Uterus (tissue), 4 donors: ENCODE results near the gene ANKRD13B. TPM values are rescaled to one million over a fixed set of nuclear protein-coding genes. Genes with fewer than 3 reads are reported as not detected.
A peak's percentile ranks its signal among the peaks of the same experiment; 100 is the strongest.

Source experiments
- DNase-seq, 2 donors: peaks; one replicate each; pipeline ENCODE4 v3.0.0-alpha.2; 2019 to 2020
- H3K27ac ChIP-seq, 2 donors: fragments of 200-600 bp; sonication (generic); 1 replicate in 1 of 2; 2 replicates in 1 of 2; pipeline ENCODE4 v1.5.1; 2016 to 2018
- H3K27me3 ChIP-seq, 2 donors: fragments of 200-600 bp; sonication (generic); one replicate each; pipeline ENCODE4 v1.5.1; 2018 to 2019; ENCODE audit warnings: control low read depth in 1 of 2
- H3K36me3 ChIP-seq, 2 donors: fragments of 200-600 bp; sonication (generic); one replicate each; pipeline ENCODE4 v1.5.1; 2019; ENCODE audit warnings: control low read depth in 1 of 2
- H3K4me1 ChIP-seq, 2 donors: fragments of 200-600 bp; sonication (generic); one replicate each; pipeline ENCODE4 v1.5.1; 2018 to 2019; ENCODE audit warnings: control low read depth in 1 of 2
- H3K4me3 ChIP-seq, 2 donors: fragments of 200-600 bp; sonication (generic); 1 replicate in 1 of 2; 2 replicates in 1 of 2; pipeline ENCODE4 v1.5.1; 2018 to 2019; ENCODE audit warnings: mild to moderate bottlenecking in 1 of 2
- H3K9me3 ChIP-seq, 2 donors: fragments of 200-600 bp; sonication (generic); one replicate each; pipeline ENCODE4 v1.5.1; 2019; ENCODE audit warnings: control low read depth in 1 of 2
- POLR2A ChIP-seq, 2 donors: fragments of 450-650 bp; IDR thresholded peaks; one replicate each; pipeline ENCODE4 v1.6.1; 2016; ENCODE audit warnings: antibody characterized with exemption in 2 of 2, mild to moderate bottlenecking in 1 of 2, moderate library complexity in 1 of 2
- intact Hi-C: fragments of 100-400 bp; cut with DNase I; formaldehyde crosslinking; loops from one replicate; pipeline ENCODE4 v1.15.1; 2023; ENCODE audit warnings: low total_unique reads
- total RNA-seq, 4 donors: library from RNA; depleted of rRNA in 3 of 4; stranded (reverse); fragments of >200 nt in 3 of 4; gene quantifications; one replicate each; pipeline versions ENCODE4 v1.1.0 to v1.2.4, GENCODE V29; 2014 to 2023
- TF ChIP-seq, protein P1 (sequence below), 4 experiments: fragments of 200-600 bp in 2 of 4; fragments of 450-650 bp in 2 of 4; sonication (generic) in 2 of 4; IDR thresholded peaks; one replicate each; pipeline ENCODE4 v1.5.1; 2016 to 2019; ENCODE audit warnings: antibody characterized with exemption in 4 of 4, mild to moderate bottlenecking in 2 of 4, moderate library complexity in 1 of 4
- donor health status: DM: yes; HTN: yes; CAD: no.

ANKRD13B gene
- total RNA-seq, 4 donors from 2014 or later: 2.8 to 17.0 (median 12.7) TPM

GRCh38 chr17:29594519-29595090 lies 1.7 kb downstream of the ANKRD13B start:
- no peaks in the 10 kb centered on the region for H3K9me3 ChIP-seq
- TF ChIP-seq POLR2A (IDR thresholded peaks at IDR 0.05): no peak
- TF ChIP-seq, protein P1, sequence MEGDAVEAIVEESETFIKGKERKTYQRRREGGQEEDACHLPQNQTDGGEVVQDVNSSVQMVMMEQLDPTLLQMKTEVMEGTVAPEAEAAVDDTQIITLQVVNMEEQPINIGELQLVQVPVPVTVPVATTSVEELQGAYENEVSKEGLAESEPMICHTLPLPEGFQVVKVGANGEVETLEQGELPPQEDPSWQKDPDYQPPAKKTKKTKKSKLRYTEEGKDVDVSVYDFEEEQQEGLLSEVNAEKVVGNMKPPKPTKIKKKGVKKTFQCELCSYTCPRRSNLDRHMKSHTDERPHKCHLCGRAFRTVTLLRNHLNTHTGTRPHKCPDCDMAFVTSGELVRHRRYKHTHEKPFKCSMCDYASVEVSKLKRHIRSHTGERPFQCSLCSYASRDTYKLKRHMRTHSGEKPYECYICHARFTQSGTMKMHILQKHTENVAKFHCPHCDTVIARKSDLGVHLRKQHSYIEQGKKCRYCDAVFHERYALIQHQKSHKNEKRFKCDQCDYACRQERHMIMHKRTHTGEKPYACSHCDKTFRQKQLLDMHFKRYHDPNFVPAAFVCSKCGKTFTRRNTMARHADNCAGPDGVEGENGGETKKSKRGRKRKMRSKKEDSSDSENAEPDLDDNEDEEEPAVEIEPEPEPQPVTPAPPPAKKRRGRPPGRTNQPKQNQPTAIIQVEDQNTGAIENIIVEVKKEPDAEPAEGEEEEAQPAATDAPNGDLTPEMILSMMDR (IDR thresholded peaks at IDR 0.05): no peak
- intact Hi-C loops: no loop called here
- H3K27me3 ChIP-seq: no peaks in the 10 kb centered on the region
- no peak overlapping the region for H3K4me3 ChIP-seq
- no peak overlapping the region for H3K27ac ChIP-seq
- DNase-seq: peak; percentile 16 to 21
- peaks cover 0 to 23% of the 10 kb centered on the region in 2 donors for H3K4me1 ChIP-seq
- no peaks in the 10 kb centered on the region for H3K36me3 ChIP-seq

GRCh38 chr17:29595107-29595942 lies 2.4 kb downstream of the ANKRD13B start:
- intact Hi-C loops: no loop called here
- TF ChIP-seq, protein P1 (IDR thresholded peaks at IDR 0.05): no peak
- TF ChIP-seq POLR2A (IDR thresholded peaks at IDR 0.05): no peak
- Histone ChIP-seq H3K27me3 (no peaks in the 10 kb centered on the region), H3K36me3 (no peaks in the 10 kb centered on the region), H3K4me3 (no peak overlapping the region), H3K4me1 (peaks cover 0 to 20% of the 10 kb centered on the region in 2 donors), H3K27ac (no peak overlapping the region), H3K9me3 (no peaks in the 10 kb centered on the region)
- no peak for DNase-seq

DNA sequence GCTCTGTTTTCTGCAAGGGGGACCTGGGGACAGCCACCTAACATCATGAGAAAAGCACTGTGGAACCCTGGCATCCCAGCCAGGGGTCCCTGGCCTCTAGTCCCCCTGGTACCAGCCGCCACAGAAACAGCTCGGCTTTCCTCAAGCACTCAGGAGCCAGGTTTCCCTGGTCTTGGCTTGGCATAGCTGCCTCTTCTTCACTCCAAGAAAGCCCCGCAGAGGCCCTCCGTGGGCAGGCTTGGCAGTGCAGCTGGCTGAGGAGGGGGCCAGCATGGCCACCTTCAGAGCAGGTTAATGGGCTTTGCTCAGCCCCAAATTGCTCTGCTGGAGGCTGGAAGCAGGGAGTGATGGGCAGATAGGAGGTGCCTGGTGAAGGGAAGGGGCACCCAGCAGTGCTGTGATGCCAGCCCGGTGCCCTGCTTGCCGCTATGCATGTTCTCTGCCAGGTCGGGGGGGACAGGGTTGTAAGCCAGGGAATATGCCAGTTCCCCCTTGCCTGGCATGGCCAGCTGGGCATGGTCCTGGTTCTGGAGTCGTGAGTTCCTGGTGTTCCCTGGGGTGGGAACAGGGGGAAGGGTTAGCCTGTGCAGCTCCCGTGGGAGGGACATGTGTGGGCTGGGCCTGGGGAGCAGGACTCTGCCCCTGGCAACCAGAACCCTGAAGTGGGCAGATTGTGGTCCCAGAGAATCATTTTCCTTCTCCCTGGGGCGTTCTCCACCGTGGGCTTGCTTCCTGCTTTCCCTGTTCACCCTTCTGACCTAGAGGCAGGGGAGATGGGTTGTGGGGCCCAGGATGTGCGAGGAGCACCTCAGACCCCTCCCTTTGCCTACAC lies 3.2 kb downstream of the ANKRD13B start:
- Histone ChIP-seq H3K36me3 (no peaks in the 10 kb centered on the region), H3K4me3 (no peak overlapping the region), H3K27me3 (no peaks in the 10 kb centered on the region), H3K27ac (no peak overlapping the region), H3K4me1 (peaks cover 0 to 17% of the 10 kb centered on the region in 2 donors), H3K9me3 (no peaks in the 10 kb centered on the region)
- peak in 1 of 2 donors; percentile 15 for DNase-seq
- TF ChIP-seq, protein P1 (IDR thresholded peaks at IDR 0.05): no peak
- no peak for TF ChIP-seq POLR2A (IDR thresholded peaks at IDR 0.05)
- intact Hi-C loops: no loop called here

DNA sequence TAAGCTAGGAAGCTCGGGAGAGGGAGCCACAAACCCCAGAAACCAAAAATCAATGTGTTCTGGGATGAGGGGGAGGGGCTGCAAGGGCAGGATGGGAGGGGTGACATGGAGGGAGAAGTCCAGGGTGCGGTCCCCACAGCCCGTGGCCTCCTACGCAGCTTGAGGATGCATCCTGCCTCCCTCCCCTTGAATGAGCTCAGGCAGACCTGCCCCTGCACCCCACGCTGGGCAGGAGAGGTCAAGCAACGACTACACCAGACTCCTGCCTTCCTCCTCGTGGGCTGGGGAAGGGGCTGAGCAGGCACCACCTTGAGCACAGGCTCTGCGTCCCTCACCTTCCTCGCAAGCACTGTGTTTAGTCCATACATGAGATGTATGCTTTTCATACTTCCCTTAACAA lies 3.9 kb downstream of the ANKRD13B start:
- intact Hi-C loops: no loop called here
- peak in 1 of 2 donors; percentile 36 for DNase-seq
- Histone ChIP-seq H3K4me3 (no peak overlapping the region), H3K9me3 (no peaks in the 10 kb centered on the region), H3K27ac (no peak overlapping the region), H3K27me3 (no peaks in the 10 kb centered on the region), H3K36me3 (no peaks in the 10 kb centered on the region), H3K4me1 (peaks cover 0 to 16% of the 10 kb centered on the region in 2 donors)
- TF ChIP-seq POLR2A (IDR thresholded peaks at IDR 0.05): no peak
- TF ChIP-seq, protein P1 (IDR thresholded peaks at IDR 0.05): no peak
